HG02870 (cell line): Measurements from ENCODE around the gene BAIAP2L1.
A peak's percentile ranks its signal among the peaks of the same experiment; 100 is the strongest.

ENCODE experiments used
- ATAC-seq: cut with Tn5 transposase; IDR thresholded peaks from one replicate; pipeline ENCODE4 v1.9.1; 2021; ENCODE audit warnings: mild to moderate bottlenecking, moderate library complexity; ENCODE audit not compliant: unreplicated experiment

The BAIAP2L1 gene

DNA sequence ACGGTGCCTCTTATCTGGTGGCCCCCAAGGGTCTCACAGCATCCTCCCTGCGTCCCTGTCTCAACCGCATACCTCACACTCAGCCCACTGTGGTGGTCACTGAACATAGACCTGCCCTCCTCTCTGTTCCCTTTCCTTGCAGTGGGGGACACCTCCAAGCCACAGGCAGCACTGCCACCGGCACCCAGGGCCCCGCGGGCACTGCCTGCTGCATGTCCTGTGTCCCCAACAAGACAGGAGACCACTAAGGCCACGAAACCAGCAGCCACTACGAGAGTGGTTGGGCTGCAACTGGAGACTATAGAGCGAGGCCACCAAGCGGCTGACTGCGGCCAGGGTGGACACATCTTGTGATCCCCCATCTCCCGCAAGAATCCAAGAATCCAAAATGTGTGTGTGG is 104.1 kb downstream of the BAIAP2L1 start:
- ATAC-seq, result no peak

- ATAC-seq, result no peak
Measured at GRCh38 chr7:98295467-98296192, 105.3 kb downstream of the BAIAP2L1 start.

DNA sequence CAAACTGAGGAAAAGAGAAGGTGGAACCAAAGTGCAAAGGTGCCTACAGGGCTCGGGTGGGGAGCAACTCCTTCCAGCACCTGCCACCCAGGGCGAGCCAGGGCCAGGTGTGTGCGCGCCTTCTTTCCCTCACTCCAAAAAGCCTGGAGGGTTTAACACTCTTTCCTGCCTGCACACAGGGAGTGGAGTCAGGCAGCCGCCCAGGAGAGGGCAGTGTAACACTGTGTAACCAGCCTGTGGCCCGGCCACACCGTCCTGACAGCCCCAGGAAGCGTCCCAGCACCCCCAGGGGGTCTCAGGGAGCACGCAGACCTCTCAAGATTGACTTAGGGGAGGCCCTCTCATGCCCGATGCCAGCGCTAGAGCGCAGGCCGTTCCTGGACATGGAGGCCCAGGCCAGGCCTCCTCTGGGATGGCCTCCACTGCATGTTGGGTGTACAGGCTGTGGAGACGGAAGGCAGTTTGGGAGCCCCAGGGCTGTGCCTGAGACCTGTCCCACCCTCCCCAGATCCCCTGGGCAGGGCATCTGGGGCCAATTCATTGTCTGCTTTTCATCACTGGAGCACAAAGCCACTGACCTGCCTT is 106.0 kb downstream of the BAIAP2L1 start:
- peak; percentile 68 for ATAC-seq

GRCh38 chr7:98294326-98294725 is 106.6 kb downstream of the BAIAP2L1 start:
- no peak for ATAC-seq

- no peak for ATAC-seq
Measured at GRCh38 chr7:98293746-98294145, 107.1 kb downstream of the BAIAP2L1 start.

GRCh38 chr7:98293265-98293664 is 107.6 kb downstream of the BAIAP2L1 start:
- no peak for ATAC-seq

GRCh38 chr7:98291717-98292116 is 109.2 kb downstream of the BAIAP2L1 start:
- no peak for ATAC-seq

- no peak for ATAC-seq
Measured at GRCh38 chr7:98289333-98289875, 111.5 kb downstream of the BAIAP2L1 start.

GRCh38 chr7:98288064-98288823 is 112.6 kb downstream of the BAIAP2L1 start:
- no peak for ATAC-seq

DNA sequence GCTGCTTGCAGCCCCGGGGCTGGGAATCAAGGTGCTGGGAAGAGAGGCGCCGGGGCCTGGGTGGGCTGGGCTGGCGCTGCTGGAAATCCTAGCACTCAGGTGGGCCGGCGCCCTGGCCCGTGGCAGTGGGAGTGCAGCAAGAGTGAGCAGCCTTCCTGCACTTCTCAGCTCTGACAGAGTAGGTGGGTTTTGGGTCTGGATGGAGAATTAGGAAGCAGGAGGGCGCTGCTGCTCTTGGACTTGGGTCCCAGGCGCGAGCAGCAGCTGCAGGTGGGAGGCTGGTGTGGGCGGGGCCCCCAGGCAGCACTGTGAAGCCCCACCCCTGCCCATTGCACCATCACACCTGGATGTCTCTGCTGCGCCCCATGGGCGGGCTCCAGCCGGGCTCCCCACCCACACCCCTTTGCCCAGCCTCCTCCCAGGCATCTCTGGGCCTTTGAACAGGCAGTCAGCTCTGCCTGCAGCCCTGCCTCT is 113.4 kb downstream of the BAIAP2L1 start:
- no peak for ATAC-seq

DNA sequence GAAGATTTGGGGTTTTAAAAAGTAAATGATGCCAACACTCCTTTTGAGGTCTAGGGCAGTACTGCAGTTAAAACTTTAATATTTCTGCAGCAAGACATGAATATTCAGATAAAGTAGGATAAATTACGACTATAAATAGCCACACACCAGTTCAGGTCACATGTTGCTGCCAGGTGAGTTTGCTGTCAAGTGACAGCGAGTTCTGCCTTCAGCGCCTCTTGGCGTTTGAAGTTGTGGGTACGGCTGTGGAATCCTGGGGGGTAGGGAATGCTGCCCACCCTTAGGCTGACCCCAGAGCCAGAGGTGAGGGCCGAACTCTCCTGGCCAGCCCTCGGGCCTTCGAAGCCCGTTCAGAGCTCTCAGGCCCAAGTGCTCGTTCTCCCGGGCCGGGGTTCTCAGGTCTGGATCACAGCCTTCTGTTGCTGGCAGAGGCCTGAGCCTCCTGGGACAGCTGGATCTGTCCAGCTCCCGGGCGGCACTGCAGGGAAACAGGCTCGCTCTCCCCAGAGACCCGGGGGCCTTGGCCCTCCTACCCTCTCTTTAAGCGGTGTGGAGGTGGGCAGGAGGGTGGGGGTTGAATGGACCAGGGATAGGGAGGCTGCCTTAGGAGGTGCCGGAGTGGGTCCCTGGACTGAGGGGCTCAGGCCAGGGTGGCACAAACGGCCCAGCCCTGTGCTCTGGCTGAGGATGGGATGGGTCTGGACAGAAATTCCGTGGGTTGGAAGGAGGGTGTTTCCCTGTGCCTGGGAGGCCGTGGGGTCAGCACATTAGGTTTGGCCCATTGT is 114.0 kb downstream of the BAIAP2L1 start:
- no peak for ATAC-seq

DNA sequence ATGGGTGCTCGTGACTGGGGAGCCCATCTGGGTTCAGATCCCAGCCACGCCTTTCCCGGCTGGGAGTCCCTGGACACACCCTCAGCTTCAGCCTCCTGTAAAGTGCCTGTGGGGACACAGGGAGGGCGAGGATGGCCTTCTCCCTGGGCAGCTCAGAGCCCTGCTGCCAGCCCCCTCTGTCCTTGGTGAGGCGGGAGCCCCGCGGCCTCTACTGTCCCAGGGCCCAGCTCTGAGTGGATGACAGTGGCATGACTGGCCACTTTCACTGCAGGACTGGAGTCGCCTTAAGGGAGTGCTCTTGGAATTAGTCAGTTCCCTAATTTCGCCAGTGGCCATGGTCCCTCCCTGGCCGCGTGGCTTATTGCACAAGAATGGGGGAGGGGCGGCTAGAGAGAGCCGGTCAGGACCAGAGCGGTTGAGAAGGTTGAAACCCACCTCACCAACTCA is 114.8 kb downstream of the BAIAP2L1 start:
- ATAC-seq, result no peak

DNA sequence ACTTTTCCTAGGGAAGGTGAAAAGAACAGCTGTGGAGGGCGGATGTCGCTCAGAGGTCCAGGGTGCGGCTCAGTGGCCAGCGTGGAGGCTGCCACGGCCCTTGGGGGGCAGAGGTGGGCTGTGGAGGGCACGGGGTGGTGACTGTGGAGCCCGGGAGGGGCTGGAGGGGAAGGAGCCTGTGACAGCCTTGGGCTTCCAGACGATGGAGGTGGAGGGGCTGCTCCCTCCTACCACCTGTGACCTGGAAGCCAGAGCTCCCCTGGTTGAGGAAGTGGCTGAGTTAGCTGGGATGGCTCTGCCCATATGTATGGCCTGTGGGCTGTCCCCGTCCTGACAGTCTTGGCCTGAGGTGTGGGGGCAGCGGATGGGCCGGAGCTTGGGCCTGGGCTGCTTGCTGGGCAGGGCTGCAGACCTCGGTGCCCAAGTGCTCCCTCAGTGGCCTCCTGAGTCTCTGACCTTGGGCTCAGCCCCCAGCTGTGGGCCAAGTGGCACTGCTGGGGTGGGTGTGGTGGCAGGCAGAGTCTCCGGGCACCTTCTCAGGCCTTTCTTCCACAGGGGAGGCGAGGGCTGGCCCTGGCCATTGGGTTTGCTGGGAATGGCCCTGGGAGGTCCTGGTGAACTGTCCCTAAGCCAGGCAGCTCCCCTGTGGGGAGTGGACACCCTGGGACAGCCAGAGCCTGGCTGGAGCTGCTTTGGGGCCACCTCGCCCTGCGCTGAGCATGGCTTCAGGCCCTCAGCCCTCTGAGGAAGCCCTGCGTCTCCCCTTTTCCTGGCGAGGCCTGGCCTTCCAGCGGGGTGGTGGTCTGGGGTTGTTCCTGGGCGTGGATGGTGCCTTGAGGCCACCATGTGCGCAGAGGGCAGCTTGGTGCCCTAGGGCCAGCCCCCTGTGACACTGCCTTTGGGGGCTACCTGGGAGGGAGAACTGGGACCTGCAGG is 115.5 kb downstream of the BAIAP2L1 start:
- ATAC-seq, result no peak

GRCh38 chr7:98284335-98285036 is 116.4 kb downstream of the BAIAP2L1 start:
- ATAC-seq, result no peak

DNA sequence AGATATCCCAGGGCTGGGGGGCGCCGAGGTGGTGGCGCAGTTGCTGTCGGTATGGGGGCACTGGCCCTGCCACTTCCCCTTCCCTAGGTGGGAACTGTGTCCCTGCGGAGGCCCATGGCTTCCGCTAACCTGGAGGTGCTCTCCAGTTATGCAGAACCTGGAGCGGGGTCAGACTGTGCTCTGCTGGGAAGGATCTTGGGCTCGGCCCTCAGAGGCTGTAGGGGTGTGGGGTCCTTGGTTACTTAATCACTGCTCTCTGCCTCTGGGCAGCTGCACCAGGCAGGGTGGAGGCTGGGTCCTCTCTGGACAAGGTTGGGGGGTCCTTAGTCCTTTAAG is 117.0 kb downstream of the BAIAP2L1 start:
- no peak for ATAC-seq

- ATAC-seq, result no peak
Measured at GRCh38 chr7:98283127-98283886, 117.6 kb downstream of the BAIAP2L1 start.

DNA sequence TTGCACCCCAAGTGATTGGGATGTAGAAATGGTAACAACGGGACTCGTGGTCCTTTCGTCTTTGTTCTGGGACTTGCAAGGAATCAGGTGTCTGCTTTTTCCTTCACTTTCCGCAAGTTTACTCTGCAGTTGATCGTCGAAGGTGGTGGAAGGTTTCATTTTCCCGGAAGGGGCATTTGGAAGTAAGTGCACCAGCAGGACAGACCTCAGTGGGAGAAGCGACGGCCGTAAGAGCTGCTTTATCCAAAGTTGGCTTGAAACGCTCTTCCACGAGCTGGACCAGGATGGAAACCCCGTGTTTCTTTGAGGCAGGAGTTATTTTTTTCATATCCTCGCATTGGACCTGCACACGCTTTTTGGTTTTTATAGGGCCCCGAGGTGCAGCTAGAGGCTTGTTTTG is 118.2 kb downstream of the BAIAP2L1 start:
- no peak for ATAC-seq
